Measurements from ENCODE around the gene GLI3.

Gene GLI3

DNA sequence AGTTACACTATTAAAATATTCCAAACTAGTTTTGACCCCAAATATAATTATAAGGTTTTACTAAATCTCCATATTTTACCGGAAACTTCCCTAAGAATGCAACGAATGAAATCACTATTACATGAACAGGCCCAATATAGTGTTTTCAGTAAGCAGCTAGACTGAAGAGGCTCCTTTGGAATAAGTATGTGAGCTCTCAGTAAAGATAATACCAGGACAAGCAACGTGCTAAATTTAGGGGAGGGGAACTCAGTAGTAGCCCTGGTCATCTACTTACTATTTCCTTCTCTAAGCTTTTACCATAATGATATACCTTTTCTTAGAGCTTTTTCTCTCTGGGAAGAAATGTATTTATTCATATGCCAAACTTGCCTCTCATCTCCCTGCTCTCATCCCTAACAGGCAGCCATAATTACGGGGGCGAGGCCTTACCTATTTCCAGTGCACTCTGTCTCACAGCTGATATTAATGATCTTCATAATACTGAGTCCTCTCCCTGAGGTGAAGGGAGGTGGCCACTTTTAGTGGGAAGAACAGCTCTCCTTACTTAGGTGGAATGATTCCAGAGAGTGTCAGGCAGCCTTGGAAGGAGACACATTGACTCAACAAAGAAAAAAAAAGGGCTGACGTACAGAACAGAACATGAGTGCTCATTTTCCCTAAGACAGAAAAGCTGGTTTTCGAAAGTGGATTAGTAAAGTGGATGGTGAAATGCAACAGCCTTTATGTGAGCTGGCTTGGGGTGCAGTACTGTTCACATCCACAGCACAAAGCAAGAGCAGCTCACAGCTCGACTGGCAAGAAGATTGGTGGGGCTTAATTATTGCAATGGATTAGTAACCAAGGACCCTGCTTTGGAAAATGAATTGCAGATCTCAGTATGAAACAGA is 165.4 kb downstream of the GLI3 start:
- no peak for DNase-seq

DNA sequence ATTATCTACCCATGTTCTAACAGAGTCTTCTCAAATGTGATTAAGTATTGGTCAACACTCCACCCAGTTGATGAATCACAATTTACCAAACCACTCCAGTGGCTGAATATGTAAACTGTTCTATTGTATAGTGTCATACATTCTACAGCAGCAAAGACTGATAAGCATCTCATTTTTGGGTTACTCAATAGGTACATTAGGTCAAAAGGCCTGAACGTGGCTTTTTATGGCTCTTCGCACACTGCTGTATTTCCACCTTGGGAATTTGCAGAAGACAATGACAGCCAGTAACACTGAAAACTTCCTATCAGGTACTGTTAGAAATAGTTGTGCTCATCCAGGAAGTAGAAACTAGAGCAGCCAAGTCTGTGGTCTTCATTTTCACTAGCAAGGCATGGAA is 166.9 kb downstream of the GLI3 start:
- DNase-seq: no peak

DNA sequence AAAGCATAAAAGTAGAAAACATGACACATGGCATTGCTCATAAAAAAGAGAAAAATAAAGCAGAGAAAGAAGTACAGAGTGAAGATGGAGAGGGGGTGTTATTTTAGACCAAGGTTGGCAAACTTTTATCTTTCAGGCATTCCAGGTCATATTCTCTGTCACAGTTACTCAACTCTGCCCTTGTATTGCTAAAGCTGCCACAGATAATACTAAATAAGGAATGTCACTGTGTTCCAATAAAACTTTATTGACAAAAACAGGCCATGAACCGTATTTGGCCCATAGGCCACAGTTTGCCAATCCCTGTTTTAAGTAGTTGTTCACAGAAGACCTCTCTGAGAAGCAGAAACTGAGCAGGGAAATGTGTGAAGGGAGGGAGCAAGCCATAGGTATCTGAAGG is 167.4 kb downstream of the GLI3 start:
- no peak for DNase-seq

DNA sequence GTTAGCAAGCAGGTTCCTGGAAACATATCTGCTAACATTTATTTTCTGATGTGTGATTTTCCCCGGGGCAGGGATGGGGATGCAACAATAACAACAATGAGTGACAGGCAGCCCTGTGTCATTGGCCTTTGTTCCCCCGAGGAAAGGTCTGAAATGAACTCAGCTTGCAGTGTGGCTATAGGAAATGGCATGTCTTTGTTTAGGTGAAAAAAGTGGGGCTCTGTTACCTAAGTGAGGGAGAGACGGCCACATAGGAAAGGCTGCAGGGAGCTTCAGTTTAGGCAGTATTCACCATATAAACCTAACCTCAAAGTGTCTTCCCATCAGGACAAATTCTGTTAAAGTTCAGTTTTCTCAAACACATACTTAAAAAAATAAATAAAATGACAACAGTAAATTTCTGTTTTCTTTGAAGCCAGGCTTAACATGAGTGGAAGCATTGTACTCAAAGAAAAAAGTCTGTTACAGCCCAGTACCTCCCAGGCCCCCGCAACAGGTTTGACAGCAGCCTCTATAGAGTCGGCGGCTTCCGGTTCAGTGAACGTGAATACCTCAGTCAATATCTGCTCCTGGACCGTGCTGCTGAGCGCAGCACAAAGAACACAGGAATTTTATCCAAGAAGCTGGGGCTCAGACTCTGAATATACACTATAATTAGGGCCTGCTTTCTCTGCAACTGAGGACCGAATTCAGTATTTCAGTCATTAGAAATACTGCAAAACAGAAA is 168.3 kb downstream of the GLI3 start:
- no peak for DNase-seq

DNA sequence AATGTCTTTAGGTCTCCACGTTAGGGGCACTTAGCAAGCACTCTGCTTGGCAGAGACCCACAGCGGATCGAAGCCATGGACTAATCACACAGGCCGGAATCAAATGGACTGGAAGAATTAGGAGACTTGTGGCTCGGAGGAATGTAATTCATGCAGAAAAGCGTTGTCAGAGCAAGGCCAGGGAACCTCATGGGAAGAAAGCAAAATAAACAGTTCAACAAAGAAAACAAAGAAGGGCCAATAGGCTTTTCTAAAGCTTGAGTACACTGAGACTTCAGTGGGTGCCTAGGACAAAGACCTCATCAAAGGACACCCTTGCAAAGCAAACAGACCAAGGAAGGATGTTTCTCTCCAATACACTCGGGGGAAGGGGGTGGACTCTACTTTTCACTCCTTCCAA is 171.1 kb downstream of the GLI3 start:
- DNase-seq: no peak

DNA sequence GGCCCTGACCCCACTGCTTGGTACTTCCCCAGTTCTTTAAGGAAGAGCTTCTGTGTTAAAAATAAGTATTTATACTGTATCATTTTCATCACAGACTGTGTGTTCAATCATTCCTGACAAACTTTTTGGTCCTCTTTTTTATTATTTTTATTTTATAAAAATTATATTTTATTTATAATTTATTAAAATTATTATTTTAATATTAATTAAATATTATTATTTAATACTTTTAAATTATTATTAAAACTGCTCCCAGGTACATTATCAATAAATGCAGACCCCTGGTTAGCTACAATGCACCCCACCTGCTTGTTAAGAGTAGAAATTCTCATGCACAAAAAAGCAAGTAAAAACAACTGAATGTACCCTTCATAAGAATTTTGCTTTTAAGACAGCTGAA is 172.0 kb downstream of the GLI3 start:
- DNase-seq: no peak

DNA sequence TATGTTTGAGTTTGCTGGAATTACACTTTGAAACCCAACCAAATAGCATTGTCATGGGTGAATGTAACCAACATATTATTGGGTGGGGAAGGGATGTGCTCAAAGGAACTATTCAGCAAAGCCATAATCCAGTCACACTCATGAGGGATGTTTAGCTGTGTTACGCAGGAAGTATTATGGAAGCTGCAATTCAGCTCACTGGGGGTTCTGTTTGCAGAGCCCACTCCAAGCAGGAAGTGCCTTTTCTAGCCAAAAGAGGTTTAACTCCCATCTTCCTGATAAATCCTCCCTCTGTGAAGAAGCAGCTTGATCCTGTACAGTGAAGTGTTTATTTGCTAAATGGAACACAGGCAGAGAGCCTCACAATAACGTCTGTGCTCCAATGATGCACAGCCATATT is 172.5 kb downstream of the GLI3 start:
- DNase-seq: no peak

DNA sequence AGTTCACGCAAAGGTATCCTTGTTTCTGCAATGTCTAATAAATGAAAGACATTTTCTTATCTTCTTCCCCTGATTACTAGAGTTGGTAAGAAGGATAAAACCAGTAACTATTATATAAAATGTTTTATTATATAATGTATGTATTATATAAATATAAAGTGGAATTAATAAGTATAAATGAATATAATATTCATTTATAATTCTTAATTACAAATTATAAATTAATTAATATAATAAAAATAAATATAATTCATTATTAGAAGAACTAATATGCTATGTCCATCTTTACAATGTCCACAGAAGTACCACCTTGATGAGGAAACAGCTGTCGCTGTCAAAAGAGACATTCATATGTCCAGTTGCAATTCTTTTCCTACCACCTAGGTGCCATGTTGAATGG is 177.7 kb downstream of the GLI3 start:
- DNase-seq: no peak

DNA sequence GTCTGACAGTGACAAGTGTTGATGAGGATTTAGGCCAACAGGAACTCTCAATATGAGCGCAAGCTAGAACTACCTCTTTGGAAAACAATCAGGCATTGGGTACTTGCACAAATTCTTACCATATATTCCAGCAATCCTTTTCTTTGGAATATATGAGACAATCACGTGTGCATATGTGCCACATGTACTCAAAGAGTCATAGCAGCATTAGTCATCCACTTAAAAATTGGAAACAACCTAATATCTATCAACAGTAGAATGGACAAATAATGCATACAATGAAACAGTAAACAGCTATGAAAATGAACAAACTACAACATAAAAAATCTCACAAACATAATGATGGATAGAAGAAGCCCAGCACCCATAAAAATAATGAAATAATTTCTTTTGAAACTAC is 179.7 kb downstream of the GLI3 start:
- DNase-seq: no peak

DNA sequence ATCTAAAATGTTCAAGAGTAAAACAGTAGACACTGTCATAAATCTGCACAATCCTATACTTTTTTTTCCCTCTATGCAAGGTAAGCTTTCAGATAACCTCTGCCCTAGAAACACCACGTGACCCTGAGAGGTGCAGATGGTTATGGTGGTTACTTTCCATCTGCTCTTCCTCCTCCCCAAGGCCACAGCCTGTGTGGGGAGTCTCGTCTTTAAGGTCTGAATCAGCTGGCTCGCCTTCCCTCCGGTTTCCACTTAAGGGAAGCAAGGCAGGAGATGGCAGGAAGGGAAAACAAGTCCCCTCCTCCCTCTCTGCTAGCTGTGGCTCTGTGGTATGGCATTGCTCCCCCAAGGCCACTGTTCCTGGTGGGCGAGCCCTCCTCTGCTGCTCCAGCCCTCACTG is 181.8 kb downstream of the GLI3 start:
- no peak for DNase-seq

DNA sequence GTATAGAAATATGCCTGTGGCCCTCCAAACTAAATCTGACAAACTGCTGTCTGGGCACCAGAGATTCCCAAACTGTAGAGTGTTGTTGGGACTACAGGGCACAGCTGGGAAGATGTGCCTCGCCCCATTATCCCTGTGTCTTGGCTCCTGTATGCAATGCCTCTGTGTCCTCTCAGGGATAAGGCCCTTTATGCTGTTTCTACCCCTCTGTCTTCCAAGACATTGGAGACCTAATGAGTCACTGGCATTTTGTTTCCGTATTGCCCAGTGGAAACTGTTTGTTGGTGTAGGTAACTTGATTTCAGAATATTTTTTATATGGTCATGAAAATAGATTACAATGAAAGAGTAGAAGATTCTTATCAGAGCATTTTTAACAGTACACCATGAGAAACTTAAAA is 183.2 kb downstream of the GLI3 start:
- DNase-seq: no peak

DNA sequence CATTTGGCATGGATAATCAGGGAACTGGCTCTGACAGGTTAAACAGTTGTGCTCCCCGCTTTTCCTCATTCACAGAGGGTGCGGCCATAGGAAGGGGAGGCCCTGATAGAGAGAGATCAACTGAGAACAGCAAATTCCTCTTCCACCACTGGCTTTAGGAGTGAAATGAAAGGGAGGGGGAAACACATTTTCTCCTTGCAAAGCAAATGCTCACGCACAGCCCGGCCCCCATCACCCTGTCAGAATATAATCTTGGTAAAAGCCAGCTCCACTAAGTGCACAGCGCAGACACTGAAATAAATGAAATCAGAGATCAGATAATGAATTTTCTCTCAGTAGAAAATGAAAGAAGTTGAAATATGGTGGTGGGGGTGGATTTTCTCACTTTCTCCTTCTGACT is 187.2 kb downstream of the GLI3 start:
- no peak for DNase-seq

DNA sequence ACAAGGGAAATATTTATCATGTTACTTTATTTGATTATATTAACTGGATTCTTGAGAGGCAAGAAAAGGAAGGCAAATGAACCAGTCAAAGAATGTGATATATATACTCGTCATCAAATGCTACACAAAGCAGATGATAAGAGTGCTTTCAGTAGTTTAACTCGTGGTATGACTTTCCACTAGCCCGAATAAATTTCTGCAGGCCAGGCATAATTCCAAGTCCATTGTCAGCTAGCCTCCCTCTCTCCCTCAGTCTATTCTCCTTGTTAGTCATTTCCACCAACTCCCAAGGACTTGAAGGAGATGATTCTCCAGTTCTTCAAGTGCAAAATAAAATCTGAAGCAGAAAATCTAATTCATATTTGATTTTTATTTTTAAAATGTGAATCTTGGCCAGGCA is 190.5 kb downstream of the GLI3 start:
- no peak for DNase-seq

DNA sequence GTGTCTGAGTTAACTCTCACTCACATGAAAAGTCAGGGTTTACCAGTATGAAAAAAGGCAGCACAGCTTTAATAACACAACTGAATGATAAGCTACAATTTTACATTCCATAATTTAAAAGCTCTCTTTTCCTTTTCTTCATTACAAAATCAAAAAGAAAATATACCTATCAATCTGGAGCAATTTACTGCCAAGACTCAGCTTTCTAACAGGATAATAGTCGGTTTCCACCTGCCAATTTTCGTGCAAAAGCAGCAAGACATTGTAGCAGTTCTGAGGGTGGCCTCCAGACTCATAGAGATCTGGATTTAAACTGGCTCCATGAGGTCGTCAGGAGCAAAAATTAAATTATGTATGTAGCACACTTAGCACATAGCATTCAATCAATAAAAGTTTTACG is 191.0 kb downstream of the GLI3 start:
- DNase-seq: no peak

DNA sequence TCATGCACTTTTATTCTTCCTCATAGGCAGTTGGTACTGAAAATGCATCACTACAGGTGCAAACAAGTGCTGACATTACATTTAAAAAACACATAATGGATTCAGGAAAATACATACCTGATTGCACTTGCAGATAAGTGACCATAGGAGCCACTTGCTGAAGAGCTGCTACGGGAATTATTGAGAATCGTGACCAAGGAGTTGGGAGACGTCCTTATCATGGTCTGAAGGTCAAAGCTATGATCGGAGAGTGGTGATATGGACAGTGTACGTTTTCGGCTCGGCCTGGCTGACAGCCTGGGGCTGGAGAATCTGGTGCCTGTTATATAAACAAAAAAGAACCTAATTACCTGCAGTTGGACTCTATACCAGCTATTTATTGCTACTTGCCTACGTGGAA is 197.1 kb downstream of the GLI3 start:
- DNase-seq: no peak

DNA sequence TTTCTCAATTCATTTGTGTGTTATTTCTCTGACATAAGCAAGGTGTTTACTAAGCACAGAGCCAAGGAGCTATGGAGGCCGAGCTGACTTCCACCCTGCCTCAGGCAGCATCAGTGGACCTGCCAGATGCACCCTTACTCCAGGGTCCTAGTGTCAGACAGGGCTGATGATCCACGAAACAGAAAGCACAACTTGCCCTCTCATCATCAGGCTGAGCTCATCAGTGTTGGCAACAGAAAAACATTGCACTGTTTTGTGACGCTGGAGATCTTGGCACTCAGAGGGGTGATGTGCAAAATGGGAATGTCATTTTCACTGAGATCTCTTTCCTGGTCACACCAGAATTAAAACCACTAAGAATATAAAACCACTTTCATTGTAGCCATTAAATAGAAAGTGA is 201.8 kb downstream of the GLI3 start:
- DNase-seq: no peak

DNA sequence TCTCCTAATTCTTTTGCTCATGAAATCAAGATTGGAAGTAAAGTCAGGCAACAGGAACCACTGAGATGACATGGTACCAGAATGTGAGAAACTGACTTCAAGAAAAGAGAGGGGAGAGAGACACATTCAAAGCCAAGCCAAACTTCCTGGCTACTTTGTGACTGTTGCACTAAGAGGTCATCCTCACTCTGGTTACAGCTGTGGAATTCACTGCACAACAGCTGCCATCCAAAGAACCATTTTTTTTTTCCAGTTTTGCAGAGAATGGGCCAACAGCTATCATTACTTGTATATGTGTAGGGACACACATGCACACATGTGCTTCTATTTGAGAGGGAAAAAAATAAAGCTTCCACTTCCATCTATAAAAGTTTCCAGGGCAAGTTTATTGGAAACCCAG is 203.5 kb downstream of the GLI3 start:
- DNase-seq: no peak

DNA sequence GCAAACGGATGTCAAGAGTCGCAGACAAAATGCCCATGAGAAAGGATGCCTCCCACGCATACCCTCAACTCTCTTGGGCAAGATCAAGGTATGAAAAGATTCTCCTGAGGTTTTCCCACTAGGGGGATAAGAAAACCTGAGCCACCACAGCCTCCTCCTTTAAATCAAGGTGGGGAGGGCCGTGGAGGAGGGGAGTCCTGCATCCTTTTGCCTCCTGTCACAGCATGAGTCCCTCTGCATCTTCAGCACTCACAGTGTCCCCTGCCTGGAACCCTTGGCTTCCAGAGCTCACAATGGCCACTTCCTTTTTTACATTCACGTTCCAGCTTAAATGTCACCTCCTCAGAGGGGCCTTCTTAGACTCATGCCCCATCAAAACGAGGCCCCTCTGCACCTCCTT is 207.6 kb downstream of the GLI3 start:
- DNase-seq: no peak

DNA sequence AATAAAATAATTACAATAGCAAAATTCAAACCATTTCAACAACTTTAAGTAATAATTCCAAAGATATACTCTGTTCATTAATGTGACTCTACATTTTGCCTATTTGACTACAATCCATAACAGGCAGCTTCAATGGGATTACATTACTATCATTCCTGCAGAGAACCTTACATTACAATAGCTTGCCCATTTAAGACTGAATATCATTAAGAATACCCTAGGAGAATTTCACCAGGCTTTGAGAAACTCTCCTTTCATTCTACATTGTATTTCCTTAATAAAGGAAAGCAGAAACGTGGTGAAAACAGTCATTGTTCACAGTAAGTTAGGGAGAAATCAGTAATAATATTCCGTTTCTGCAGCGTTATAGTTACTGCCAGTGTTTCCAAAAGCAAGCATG is 209.5 kb downstream of the GLI3 start:
- DNase-seq: no peak

DNA sequence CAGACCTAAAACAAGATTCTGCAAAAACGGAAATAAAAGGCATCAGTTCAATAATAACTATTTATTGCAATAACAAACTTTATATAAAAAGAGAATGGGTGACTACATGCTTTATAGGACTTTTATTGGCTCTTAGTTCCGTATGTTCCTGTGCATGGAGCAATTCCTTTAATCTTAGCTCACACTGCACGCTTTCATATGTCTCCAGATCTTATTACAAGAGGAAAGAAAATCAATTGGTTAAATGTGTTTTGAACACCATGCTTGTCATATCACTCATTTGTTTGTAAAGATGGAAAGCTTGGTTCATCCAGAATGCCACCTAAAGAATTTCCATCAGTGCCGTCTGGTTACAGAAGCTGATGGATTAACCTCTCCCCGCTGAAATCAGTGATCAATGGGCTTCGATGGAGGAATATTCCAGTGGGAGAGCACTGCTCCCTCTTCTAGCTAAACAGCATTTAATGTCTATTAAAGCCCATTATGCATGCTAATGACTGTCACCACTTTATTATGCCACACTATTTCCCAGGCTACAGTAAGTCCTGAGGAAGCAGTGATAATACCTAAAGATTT is 210.3 kb downstream of the GLI3 start:
- DNase-seq: no peak

DNA sequence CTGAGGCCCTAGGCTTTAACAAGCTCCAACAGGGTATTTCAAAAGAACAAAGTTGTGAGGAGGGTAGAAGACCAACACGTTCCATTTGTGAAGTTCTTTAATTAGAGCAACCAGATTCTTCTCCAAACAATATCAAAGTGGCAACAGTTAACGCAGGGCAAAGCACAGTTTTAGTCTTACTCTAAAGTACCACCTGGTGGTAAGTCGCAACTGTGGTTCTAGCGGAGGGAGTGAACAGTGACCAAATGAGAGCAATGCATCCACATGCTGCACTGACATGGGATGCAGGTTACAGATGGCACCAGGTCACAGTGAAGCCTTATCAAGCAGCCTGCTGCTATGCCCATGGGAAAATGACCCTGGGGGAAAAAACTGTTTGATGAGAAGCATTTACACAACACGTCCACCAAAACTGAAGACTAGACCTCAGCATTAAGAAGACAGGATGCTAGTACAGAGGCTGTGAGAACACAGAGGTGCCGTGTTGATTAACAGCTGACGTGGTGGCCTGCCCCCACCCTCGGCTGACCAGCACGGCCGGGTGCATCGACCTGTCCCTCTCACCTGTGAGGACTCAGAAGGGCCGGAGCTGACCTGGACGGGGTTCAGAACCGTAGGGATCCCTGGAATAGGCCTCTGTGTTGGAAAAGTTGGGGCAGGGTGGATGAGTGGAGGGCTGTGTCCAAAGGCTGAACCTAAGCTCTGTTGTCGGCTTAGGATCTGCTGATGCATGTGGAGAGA is 211.2 kb downstream of the GLI3 start:
- DNase-seq: no peak

DNA sequence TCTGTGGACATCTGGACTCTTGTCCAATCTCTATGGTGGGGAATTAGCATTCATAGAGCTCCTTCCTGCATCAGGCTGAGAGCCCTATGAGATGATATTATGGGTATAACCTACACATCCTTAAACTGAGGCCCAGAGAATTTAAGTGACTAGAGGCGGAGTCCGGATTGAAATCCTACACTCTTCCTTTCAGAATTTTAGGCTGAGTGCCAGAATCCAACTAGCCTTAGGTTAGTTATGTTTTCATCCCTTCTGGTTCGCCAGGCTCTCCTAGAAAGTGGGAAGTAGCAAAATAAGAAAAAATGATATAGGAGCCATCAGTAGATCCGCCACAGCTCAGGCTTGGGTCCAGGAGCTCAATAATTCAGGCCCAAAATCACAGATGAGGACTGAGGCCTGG is 212.5 kb downstream of the GLI3 start:
- no peak for DNase-seq

DNA sequence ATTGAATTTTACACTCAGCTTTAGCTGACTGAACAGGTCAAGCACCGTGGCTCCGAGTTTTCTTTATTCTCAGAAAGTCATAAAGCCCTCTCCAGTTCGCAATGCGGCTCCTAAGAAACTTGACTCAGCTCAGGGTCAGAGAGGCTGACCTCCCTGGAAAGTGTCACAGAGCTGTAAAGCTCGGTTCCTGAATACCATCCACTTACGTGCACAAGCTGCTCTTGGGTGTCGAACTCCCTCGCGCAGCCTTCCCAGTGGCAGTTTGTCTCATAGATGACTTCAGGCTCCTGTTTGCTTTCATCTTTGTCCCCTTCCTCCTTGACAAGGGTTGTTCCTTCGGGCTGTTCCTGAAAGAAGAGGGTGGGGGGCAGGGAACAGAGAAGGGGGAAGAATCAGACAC is 213.7 kb downstream of the GLI3 start:
- DNase-seq: no peak

DNA sequence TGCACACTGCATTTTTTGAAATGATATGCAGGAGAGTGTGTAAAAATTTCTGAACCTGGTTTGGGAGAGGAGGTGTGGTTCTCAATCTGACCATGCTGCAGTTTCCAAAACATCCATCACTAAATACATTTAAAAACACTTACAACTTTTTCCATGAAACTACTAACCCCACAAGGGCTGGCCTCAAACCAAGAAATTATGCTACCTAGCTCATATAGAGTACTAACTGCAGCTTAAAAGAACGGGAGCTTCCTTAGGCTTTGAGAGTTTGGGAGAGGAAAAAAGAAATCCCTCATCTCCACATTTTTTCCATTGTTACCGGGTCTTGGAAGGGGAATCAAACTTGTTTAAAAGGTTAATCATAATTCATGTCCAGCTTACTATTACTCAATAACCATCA is 214.2 kb downstream of the GLI3 start:
- DNase-seq: no peak
